PC-9 (cell line): Measurements from ENCODE around the gene NUB1.

Experiments used
- EZH2 ChIP-seq: fragments of 200-600 bp; sonication (generic); IDR thresholded peaks from 2 replicates; pipeline ENCODE4 v1.8.0; 2017; ENCODE audit warnings: antibody characterized with exemption, low read depth
- TF ChIP-seq, protein P1 (sequence below): fragments of 200-600 bp; sonication (generic); conservative IDR thresholded peaks from 2 replicates; pipeline ENCODE4 v1.6.1; 2017; ENCODE audit warnings: mixed run types, antibody characterized with exemption, mild to moderate bottlenecking, moderate library complexity

DNA sequence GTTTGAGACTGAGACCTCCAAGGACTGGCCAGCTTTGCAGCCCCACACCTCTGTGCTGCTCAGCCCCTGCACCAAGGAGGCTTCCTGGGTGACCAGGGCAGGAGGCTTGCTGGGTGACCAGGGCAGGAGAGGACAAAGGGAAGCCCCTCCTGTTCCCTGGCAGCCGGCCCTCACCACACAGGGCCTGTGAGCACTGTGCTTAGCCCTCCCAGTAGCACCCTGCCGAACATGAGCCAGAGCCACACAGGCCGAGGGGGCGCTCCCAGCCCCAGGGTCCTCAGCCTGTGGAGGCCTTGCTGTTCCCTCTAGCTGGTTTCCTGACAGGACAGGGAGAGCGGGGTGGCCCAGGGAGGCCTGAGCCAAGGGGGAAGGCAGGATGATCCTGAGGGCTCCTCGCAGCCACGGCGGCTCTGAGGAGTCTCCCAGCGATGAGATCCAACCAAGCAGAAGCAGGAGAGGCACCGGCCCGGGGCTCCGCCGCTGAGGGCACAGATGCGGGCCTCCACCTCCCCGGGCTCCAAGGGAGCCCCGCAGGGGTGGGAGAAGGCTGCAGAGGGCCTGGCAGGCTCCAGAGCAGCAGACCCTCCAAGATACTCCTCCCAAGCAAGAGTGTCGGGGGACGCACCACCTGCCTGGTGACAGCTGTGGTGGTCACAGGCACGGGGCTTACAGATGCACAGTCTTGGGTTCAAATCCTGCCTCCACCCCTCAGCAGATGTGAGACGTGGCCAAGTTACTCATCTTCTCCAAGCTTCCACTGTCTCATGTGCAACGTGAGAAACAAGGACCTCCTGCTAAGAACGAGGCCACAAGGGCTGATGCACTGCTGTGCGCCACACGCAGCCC, 45.8 kb downstream of the NUB1 start:
- TF ChIP-seq, protein P1, sequence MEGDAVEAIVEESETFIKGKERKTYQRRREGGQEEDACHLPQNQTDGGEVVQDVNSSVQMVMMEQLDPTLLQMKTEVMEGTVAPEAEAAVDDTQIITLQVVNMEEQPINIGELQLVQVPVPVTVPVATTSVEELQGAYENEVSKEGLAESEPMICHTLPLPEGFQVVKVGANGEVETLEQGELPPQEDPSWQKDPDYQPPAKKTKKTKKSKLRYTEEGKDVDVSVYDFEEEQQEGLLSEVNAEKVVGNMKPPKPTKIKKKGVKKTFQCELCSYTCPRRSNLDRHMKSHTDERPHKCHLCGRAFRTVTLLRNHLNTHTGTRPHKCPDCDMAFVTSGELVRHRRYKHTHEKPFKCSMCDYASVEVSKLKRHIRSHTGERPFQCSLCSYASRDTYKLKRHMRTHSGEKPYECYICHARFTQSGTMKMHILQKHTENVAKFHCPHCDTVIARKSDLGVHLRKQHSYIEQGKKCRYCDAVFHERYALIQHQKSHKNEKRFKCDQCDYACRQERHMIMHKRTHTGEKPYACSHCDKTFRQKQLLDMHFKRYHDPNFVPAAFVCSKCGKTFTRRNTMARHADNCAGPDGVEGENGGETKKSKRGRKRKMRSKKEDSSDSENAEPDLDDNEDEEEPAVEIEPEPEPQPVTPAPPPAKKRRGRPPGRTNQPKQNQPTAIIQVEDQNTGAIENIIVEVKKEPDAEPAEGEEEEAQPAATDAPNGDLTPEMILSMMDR: no peak
- no peak for TF ChIP-seq EZH2
